GM18861 (cell line): Measurements from ENCODE around the gene SERPINA1.

Experiments
- ATAC-seq: cut with Tn5 transposase; IDR thresholded peaks from one replicate; pipeline ENCODE4 v1.9.1; 2021; ENCODE audit not compliant: unreplicated experiment

Gene SERPINA1

DNA sequence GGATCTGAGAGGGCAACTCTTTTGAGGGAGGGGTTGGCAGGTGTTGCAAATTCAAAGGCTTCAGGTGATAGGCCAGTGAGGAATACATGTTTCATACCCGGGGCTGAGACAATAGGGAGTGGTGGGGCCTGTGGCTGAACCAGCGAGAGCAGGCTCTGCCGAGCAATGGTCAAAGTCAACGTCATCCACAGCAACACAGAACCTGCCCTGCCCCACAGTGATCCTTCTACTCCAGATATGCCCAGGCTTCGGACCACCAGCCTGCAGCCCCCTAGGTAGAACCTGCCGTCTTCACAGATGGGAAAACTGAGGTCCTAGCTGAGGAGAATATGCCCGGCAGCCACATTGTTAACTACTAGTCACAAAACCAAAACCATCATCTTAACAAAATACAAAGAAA lies 4.1 kb downstream of the SERPINA1 start:
- no peak for ATAC-seq

DNA sequence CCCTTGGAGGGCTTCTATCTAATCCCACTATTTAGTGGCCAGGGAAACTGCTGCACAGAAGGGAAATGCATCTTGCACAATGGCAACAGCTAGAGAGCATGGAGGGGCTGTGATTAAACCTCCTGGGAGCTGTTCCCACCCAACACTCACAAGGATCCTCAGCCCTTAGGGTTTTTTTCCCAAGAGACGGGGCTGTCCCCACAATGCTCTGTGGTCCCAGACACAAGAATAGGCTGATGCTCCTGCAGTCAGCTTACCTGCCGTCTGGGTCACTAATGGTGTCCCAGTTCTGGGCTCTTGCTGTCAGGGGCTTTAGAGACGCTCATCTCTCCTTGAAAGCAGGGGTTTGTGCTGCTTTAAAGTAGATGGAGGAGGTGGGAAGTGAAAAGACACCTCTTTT lies 4.6 kb downstream of the SERPINA1 start:
- ATAC-seq = no peak

DNA sequence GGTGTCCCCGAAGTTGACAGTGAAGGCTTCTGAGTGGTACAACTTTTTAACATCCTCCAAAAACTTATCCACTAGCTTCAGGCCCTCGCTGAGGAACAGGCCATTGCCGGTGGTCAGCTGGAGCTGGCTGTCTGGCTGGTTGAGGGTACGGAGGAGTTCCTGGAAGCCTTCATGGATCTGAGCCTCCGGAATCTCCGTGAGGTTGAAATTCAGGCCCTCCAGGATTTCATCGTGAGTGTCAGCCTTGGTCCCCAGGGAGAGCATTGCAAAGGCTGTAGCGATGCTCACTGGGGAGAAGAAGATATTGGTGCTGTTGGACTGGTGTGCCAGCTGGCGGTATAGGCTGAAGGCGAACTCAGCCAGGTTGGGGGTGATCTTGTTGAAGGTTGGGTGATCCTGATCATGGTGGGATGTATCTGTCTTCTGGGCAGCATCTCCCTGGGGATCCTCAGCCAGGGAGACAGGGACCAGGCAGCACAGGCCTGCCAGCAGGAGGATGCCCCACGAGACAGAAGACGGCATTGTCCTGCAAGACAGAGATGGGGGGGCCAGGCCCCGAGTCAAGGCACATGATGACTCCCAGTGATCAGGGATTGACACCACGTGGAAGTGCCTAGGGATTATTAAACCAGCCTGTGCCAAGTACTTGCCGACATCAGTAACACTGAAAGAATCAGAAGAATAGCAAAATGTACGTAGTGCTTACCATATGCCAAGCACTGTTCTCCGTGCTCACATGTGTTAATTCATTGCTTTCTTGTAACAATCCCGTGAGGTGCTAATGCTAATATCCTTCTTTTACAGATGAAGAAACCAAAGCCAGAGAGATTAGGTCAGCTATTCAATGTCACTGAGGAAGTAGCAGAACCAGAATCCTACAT lies 5.4 kb downstream of the SERPINA1 start:
- no peak for ATAC-seq

DNA sequence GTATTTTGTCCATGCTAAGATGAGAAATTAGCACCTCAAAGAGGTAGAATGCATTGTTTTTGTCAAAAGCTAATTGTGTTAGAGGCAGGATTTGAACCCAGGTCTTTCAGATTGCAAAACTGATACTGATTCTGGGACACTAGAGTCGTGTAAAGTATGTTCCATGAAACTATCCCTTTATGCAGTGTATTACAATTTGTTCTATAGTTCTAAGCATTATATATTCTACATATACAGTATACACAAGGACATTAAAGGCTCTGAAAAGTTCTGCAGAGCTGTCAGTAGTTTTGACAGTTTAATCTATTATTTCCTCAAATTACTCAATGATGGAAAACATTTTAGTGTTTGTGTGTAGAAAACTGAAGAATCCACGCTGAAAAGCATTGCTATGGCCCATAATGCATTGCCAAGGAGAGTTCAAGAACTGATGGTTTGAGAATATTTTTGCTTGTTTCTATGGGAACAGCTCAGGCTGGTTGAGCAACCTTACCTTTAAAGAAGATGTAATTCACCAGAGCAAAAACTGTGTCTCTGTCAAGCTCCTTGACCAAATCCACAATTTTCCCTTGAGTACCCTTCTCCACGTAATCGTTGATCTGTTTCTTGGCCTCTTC lies 6.2 kb downstream of the SERPINA1 start:
- no peak for ATAC-seq

DNA sequence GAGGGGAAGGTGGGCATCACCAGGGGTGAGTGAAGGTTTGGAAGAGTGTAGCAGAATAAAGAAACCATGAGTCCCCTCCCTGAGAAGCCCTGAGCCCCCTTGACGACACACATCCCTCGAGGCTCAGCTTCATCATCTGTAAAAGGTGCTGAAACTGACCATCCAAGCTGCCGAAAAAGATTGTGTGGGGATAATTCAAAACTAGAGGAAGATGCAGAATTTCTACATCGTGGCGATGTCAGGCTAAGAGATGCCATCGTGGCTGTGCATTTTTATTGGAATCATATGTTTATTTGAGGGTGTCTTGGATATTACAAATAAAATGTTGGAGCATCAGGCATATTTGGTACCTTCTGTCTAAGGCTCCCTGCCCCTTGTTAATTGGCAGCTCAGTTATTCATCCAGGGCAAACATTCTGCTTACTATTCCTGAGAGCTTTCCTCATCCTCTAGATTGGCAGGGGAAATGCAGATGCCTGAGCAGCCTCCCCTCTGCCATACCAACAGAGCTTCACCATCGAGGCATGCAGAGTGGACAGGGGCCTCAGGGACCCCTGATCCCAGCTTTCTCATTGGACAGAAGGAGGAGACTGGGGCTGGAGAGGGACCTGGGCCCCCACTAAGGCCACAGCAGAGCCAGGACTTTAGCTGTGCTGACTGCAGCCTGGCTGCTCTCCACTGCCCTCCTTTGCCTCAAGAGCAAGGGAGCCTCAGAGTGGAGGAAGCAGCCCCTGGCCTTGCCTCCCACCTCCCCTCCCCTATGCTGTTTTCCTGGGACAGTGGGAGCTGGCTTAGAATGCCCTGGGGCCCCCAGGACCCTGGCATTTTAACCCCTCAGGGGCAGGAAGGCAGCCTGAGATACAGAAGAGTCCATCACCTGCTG lies 7.0 kb downstream of the SERPINA1 start:
- no peak for ATAC-seq

DNA sequence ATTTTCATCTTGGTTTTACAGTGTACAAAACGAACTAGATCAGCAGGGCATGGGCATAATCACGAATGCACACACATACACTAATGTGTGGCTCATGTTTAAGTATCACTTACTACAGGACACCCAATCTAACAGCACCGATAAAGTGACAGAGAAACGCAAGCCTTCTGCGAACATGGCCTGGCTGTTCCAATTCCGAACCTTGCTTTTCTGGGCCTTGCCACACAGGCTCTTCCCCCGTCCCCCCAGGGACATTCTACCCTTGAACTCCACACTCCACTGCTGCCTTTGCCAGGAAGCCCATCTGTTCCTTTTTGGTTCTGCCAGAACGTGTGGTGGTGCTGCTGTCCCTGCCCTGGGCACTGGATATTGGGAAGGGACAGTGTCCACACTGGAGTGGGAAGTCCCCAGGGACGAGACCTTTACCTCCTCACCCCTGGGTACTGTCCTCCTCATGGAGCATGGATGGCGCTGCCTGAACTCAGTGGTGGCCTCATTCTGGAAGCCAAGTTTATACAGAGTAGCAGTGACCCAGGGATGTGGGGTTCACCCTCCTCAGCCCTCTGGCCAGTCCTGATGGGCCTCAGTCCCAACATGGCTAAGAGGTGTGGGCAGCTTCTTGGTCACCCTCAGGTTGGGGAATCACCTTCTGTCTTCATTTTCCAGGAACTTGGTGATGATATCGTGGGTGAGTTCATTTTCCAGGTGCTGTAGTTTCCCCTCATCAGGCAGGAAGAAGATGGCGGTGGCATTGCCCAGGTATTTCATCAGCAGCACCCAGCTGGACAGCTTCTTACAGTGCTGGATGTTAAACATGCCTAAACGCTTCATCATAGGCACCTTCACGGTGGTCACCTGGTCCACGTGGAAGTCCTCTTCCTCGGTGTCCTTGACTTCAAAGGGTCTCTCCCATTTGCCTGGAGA lies 7.9 kb downstream of the SERPINA1 start:
- no peak for ATAC-seq

DNA sequence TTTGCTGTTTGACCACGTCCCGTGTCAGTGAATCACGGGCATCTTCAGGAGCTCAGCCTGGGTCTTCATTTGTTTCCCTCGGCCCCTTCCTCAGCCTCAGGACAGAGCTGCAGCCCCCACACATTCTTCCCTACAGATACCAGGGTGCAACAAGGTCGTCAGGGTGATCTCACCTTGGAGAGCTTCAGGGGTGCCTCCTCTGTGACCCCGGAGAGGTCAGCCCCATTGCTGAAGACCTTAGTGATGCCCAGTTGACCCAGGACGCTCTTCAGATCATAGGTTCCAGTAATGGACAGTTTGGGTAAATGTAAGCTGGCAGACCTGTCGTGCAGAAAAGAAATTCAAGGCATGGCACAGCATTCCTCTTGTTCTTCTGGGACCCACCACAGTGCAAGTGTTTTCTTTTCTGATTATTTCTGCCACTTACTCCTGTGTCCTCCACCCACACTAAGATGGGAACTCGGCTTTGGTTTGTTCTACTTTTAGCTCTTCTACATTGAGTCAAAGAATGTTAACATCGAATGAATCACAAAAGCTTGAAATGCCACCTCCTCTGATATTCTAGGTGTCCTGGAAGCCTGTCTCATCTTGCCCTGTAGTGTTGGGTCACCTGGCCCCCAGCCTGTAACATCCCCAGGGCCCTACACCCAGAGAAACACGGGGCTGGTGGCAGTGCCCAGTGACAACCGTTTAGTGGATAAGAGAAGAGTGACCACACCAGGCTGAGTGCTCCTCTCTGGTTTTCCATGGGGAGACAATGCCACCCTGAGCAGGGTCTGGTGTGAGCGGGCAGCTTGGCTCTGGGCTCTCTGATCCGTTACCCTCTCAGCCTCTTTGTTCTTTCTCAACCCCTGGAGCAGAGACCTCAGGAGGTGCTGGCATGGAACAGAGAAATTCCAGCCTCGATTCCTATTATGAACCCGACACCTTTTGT lies 8.8 kb downstream of the SERPINA1 start:
- ATAC-seq = no peak

DNA sequence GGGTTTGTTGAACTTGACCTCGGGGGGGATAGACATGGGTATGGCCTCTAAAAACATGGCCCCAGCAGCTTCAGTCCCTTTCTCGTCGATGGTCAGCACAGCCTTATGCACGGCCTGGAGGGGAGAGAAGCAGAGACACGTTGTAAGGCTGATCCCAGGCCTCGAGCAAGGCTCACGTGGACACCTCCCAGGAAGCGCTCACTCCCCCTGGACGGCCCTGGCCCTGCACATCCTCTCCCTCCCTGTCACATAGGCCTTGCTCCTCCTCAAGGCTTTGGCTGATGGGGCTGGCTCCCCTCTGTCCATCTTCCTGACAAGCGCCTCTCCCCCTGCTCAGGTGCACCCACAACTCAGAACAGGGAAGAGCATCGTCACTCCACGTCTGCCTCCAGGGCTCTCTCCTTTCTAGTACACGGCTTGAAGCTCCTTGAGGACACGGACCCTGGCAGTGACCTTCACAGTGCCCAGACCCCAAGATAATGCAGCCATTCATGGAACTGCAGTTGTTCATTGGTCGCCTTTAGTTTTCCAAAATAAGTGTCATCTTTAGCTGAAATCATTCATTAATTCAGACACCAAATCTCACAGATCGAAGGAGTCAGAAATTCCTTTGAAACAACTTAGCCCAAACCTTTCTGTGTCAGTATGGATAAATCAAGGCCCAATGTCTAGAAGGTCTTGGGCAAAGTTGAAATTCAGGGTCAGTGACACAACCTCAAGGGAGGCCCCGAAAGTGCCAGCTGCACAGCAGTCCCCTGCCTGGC lies 9.7 kb downstream of the SERPINA1 start:
- ATAC-seq = no peak

DNA sequence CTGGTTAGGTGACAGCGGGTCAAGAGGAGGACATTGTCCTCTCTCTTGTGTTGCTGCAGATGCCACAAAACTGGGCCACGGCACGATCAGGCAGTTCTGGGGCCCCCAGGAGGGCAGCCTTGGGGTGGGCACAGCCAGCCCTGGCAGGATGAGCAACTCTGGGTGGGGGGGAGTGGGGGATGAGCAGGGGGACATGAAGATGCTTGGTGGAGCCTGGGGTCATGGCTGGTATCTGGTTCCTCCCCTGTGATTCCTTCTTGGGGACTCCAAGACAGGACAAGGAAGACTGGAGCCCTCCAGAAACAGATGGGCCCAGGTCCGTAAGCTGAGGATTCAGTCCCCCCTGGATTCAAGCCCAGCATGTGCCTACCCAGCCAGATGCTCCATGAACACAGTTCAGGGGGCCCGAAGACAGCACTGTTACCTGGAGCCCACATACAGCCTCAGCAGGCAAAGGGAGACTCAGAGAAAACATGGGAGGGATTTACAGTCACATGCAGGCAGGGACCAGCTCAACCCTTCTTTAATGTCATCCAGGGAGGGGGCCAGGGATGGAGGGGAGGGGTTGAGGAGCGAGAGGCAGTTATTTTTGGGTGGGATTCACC lies 10.4 kb downstream of the SERPINA1 start:
- no peak for ATAC-seq

DNA sequence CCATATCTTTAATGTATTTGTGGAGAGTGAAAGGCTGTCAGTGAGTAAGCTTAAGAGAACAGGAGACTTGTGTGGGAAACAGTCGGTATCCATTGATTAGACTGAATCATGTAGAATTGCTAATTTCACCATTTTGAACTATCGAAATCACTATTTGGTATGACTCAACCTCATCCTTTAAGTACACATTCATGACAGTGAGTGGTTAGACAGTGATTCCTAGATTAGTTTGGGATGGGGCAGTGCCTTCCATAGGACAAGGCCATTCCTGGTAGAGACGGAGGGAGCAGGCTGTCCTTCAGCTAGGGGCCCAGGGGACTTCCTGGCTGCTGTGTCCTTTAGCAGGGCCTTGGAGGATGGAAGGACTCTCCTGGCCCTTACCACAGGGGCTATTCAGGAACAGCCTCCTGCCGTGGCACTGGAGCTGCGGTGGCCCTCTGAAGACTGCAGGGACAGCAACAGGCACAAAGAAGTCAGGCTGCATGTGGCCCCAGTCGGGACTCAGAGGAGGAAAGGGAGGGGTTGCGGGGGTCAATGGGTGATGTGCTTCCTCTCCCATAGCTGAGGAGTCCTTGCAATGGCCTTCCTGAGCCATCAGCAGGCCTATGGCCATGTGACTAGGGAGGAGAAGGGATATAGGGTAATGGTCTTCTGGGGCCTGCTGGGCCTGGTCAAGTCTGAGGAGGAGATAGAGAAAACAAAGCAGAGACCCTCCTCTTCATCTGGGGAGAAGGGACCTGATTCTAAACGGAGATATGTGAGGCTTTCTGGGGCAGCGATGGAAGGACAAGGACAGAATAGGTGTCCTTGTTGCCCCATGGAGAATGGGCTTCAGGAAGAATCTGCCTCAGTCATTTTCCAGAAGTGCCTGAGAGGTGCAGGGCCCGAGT lies 11.2 kb downstream of the SERPINA1 start:
- ATAC-seq = no peak

DNA sequence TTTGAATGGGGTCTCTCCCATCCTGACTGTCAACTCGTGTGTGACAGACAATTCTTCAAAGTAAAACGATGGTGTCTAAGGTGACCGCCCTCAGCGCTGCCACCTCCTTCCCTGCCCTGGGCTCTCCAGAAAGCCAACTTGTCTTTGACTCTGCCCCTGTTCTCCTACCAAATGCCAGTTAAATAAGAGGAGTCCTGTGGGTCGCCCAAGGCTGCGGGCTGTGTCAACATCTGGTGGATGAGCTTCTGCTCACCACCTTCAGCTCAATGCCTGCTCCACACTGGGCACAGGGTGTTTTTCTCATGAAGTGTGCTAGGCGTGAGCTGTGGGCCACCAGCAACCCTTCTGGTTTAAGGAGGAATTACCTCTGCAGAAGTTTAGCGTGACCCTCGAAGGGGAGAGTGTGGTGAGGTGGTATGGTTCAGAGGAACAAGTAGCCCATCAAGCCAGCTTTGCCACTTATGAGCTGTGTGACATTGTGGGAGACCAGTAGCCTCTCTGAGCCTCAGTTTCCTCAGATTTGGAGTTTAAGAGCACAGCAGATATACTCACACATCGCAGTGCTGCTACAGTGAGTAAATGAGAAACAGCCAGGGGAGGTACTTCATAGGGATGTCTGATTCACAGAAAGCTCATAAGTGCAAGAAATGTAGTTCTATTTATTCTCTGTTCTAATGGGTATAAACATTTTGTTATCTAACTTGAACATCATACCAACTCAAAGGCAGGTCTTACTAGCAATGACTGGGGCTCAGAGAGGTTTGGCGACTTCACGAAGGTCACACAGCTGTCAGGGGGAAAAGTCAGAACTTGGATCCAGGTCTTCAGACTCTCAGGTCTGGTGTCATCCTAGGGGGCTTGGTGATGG lies 12.1 kb downstream of the SERPINA1 start:
- no peak for ATAC-seq

DNA sequence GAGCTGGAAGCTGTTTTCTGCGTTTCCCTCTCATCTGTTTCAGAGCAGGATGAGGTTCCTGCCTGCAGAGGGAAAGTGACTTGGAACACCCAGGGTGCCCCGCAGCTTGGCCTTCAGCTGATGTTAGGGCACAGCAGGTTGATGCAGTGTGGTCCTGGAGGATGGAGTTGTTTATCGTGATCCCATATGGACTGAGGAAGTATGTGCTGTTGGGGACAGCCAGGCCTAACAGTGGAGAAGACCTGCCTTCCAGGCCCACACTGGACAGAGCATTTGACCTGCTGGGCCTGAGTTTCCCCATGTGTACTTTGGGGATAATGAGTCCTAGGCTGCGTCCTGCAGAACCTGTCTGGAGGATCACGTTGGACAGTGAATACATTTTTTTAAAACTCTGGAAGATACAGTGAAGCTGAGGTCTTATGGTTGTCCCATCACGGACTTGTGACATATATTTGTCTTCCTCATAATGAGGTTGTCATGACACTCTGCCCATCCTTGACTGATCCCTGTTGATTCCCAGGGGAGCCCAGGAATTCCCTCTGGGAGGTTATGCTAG lies 12.8 kb downstream of the SERPINA1 start:
- no peak for ATAC-seq

DNA sequence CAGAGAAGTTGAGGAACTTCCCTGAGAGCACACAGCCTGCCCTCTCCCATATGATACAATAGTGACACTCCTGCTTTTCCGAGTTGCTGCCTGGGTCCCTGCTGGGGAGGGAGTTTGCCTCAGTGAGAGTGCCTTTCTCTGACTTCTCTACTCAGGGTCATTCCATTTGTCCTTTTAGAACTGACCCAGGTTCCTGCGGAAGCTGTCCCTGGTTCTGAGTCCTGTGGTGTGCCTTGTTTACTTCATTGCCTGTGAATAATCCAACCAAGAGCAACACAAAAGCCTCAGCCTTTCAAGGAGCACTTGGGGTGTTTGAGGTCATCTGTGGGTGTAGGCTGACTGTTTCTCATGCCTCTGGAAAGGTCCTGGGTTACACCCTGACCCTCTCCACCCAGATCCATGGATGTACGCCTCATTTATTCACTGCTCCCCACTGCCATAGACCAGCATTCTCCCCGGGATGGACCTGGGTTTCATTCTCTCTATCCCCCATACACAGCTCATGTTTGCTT lies 13.6 kb downstream of the SERPINA1 start:
- ATAC-seq = no peak

DNA sequence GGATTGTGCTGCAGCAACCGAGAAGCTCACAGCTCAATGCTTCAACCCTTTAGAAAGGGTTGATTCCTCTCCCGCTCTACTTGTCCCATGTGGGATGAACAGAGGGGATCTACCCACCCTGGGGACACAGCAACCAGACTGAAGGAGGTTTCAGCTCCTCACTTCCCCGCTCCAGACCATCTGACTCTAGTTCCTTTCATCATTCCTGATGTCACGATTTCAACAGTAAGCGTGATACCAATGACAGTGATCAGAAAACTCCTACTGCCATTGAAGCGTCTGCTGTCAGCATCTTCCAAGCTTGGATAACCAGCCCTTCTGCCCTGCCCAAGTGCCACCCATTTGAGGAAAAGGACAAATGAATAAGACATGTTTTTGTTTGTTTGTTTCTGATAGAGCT lies 14.3 kb downstream of the SERPINA1 start:
- ATAC-seq = no peak

DNA sequence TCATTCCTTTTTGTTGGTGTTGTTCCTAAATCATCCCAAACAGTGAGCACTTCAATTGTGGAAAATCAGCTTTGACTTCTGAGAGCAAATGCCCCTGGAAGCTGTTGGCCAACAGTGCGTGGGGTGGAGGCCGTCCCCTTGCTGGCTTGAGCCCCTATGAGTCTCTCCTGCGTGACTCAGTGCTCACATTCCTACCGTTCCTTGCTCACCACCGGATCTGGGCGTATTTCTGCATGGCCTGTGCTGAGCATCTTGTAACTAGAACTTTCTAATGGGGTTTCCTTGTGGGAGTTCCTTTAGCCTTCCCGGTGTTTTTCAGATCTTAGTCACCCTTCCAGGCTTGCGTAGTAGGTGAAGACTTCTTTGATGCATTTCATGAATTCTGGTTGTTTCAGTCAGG lies 14.7 kb downstream of the SERPINA1 start:
- ATAC-seq = no peak
